Astrocyte of the spinal cord (primary cell): ENCODE measurements around the gene ABHD16A.

ENCODE experiments used
- DNase-seq: peaks from one replicate; pipeline ENCODE4 v3.0.0; 2011; ENCODE audit warnings: low read depth, low spot score
- H3K4me3 ChIP-seq: 2 replicates; pipeline ENCODE4 v1.5.1; 2011; ENCODE audit warnings: low read depth, mild to moderate bottlenecking, low read length, moderate library complexity
- in situ Hi-C: cut with HindIII; loops from 2 replicates; pipeline ENCODE4 v1.10.0; 2017; ENCODE audit warnings: low sequenced_read_pairs
- TF ChIP-seq, protein P1 (sequence below): IDR thresholded peaks from 2 replicates; pipeline ENCODE4 v1.5.1; 2012; ENCODE audit warnings: low read depth, mild to moderate bottlenecking, low read length, inconsistent platforms

The ABHD16A gene

DNA sequence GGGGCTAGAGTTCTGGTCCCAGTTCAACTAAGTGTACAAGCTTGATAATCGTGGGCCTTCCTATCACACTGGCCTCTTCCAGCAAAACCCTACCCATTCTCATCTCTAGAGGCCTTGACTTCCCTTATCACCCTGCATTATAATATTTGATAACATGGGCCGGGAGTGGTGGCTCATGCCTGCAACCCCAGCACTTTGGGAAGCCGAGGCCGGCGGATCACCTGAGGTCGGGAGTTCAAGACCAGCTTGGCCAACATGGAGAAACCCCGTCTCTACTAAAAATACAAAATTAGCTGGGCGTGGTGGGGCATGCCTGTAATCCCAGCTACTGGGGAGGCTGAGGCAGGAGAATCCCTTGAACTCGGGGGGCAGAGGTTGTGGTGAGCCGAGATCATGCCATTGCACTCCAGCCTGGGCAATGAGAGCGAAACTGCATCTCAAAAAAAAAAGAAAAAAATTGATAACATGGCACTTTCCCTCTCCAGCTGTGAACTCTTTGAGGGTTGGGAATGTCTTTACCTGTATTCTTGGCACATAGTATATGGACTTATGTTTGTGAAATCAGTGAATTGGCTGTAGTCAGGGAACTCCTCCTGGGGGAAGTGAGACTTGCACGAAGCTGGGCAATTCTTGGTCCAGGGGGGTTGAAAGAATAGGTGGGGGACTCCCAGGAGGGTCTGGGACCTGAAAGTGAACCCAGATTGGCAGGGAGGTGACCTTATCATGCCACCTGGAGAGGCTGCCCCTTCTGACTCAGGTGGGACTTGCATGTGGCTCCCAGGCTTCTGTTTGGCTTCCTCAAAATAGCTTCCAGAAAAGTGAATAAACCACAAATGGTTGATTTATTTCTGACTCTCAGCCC is 41.6 kb downstream of the ABHD16A start:
- in situ Hi-C loops: no loop called here
- TF ChIP-seq, protein P1, sequence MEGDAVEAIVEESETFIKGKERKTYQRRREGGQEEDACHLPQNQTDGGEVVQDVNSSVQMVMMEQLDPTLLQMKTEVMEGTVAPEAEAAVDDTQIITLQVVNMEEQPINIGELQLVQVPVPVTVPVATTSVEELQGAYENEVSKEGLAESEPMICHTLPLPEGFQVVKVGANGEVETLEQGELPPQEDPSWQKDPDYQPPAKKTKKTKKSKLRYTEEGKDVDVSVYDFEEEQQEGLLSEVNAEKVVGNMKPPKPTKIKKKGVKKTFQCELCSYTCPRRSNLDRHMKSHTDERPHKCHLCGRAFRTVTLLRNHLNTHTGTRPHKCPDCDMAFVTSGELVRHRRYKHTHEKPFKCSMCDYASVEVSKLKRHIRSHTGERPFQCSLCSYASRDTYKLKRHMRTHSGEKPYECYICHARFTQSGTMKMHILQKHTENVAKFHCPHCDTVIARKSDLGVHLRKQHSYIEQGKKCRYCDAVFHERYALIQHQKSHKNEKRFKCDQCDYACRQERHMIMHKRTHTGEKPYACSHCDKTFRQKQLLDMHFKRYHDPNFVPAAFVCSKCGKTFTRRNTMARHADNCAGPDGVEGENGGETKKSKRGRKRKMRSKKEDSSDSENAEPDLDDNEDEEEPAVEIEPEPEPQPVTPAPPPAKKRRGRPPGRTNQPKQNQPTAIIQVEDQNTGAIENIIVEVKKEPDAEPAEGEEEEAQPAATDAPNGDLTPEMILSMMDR: no peak
- no peak overlapping the region for H3K4me3 ChIP-seq

DNA sequence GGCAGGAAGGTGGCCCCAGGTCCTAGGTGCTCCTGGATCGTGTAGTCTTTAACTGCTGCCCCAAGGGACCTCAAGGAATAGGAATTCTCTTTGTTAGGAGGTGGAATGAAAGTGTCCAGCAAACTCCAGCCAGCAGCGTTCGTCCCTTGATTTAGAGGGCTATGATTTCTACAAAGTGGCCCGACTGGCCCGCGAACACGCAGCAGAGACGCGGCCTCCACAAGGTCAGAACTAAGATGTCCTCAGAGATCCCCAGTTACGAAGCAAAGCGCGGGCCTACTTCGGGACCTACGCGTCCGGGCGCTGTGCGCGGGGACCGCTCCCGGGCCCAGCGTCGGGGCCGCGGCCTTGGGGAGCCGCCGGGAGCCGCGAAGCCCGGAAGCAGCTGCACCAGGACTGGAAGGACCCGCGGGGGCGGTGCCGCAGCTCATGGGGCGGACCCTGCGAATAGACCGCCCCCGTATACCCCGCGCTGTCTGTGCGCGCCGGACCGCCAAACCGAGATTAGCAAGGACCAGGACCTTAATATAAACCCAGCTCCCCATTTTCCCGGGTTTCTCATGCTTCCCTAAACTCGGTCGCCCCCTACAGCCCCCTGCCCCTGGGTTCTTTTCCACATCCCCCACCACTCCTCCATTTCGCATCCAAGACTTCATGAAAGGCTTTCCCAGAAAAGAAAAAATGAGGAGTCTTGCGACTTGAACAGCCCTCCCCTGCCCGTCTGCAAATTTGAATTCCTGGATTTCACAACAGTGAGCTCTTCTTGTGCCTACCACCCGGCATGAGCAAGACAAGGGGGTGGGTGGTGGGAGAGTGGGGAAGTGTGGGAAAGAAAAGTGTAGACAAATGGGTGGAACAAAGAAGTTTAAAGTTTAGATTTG is 42.5 kb downstream of the ABHD16A start, which contains the start of gene C6orf47:
Gene C6orf47, minus strand, starts transcription at position 398 of the 881 bp plus-strand sequence. CDS start 831 bp downstream, outside the sequence.
- in situ Hi-C loops: no loop called here
- TF ChIP-seq, protein P1: no peak
- DNase-seq: peak; percentile 80
- peak within 1 kb of the TSS; percentile 61 for H3K4me3 ChIP-seq

More for the DNA sequence above, 41.6 kb downstream of the ABHD16A start:
- DNase-seq: no peak

DNA sequence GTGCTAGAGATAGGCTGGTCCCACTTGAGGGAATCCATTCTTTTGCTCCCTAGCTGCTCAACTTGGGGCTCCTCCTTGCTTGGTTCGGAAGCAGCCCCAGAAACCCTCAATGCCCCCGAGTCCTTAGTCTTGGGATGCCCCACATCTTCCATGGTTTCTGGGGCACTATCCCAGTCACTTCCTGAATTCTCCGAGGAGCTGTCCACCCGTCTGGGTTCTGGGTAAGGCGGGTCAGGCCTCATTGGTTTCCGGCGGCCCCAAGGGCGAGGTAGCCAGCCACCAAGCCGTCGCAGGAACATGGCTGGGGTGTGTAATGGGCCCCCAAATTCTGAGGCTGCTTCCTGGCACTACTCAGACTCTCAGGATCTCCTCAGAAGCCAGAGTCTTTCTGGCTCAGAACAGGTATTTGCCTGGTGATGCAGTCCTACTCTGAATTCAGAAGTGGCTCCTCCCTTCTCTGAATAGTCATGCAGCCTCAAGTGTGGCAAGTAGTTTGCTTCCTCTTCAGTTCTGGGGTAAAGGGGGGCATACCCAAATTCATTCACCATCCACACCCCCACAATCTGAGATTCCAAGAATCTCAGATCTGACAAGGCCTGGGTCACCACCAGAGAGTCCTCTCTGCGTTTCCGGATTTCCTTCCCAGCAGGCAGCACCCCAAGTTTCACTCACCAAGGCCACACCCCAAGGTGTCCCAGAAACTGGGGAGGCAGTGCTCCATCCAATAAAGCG is 43.3 kb downstream of the ABHD16A start:
- no peak for DNase-seq
- H3K4me3 ChIP-seq: peak overlapping the region; percentile 61
- in situ Hi-C loops: no loop called here
- TF ChIP-seq, protein P1: no peak

DNA sequence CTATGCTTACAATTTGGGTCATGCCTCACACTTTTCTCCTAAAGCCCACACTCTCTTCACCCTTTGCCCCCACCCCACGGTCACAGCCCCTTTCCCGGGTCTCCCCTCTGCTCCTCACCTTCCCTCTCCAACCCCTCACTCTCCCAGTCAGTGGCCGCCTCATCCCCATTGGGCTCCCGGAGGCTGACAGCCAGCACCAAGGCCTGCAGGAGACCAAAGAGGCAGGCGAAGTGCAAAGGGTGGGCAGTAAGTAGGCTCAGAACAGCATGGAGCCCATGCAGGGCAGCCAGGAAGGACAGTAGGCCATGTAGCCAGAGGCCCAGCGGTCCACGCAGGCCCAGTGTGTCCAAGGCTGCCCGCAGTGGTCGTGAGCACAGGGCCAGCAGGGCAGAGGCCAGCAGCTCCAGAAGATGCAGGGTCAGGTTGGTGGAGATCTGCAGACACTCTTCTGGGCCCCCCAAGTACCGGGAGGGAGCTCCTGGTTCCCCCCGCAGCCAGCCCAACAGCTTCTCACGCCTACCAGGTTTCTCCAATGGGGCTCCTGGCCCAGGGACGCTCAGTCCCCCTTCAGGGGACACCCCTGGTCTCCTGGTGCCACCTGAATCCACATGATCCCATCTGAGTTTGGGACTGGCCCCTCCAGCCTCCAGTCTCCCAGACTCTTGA is 44.0 kb downstream of the ABHD16A start:
- H3K4me3 ChIP-seq: peak overlapping the region; percentile 61
- TF ChIP-seq, protein P1: no peak
- in situ Hi-C loops: no loop called here
- DNase-seq: no peak

DNA sequence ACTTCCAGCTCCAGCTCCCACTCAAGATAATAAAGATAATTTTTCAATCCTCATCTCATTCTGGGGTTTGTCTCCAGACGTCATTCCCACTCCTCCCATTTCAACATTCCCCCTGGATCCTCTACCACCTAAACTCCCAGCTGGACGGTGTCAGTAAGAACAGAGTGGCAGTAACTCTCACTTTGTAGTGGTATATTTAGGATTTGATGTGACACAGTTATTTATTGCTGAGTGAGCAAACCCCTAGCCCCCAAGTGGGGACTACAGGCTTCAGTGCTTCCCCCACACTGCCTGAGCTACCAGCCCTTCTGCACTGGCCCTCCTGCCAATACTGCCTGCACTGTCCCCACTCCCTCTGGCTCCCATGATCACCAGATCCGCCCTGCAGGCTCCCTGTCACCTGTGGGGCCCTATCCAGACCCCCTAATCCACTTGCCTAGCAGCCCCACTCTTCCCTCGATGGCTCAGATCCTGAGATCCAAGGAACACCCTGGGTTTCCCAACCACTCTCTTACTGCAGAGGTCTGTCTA is 44.9 kb downstream of the ABHD16A start:
- TF ChIP-seq, protein P1: no peak
- DNase-seq: no peak
- no peak overlapping the region for H3K4me3 ChIP-seq
- in situ Hi-C loops: no loop called here
